Hematopoietic multipotent progenitor cell (in vitro differentiated cells): ENCODE measurements around the gene EFNA4. TPM values are rescaled to one million over a fixed set of nuclear protein-coding genes. Genes with fewer than 3 reads are reported as not detected.

Source experiments
- DNase-seq, 3 donors: peaks; one replicate each; pipeline ENCODE4 v3.0.0-alpha.2; 2011 to 2015; ENCODE audit warnings: low read depth in 2 of 3, low spot score in 2 of 3
- total RNA-seq: library from RNA; depleted of rRNA; stranded (reverse); fragments of >200 nt; gene quantifications from one replicate; pipeline ENCODE4 v1.2.3, GENCODE V29; 2012

EFNA4 gene
- total RNA-seq, 1 donor, result 5.9 TPM

DNA sequence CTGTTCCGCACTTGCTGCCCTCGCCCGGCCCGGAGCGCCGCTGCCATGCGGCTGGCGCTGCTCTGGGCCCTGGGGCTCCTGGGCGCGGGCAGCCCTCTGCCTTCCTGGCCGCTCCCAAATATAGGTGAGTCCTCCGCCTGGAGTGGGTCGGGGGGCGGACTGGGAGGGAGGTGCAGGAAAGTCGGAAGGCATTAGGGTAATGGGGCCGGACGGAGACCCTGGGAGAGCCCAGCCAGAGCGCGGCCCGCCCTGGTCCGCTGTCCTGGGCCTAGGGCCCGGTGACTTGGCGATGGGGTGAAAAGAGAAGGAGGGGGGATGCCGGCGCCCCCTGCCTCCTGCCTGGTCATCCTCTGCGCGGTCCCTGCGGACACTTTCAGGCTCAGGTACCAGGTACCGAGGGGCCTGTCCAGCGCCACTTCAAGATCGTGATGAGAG lies 12.2 kb upstream of the EFNA4 start:
- DNase-seq, result no peak

DNA sequence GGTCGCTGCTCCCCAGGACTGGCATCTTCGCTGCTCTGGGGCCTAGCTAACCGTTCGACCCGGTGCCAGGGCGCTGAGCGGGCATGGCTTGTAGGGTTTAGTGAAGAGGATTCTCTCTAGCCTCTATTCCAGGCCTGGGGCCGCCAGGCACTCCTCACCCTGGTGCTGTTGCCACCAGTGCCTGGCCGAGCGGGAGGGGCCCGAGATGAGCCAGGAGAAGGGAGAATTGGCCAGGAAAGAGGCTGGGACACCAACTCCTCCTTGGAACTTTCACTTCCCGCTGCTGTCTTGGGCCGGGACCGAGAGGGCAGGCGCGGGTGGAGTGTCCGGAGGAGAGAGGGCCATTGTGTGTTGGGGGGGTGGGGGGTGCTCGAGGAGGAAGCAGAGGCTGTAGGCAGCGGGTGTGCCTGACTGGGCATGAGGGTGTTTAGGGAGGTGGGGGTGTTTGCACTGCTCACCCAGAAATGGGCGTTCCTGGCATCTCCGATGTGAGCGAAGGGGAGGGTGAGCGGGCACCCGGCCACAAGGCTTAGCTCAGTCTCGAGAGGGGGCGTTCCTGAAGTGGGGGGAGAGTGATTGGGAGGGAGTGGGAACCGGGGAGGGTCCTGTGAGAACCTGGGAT lies 11.7 kb upstream of the EFNA4 start:
- peak in 1 of 3 donors; percentile 39 for DNase-seq

GRCh38 chr1:155052439-155053395 lies 10.8 kb upstream of the EFNA4 start:
- DNase-seq, result peak in 2 of 3 donors; percentile 11 to 35

GRCh38 chr1:155053531-155054105 lies 9.9 kb upstream of the EFNA4 start:
- no peak for DNase-seq

GRCh38 chr1:155057104-155057503 lies 6.4 kb upstream of the EFNA4 start:
- DNase-seq, result no peak

GRCh38 chr1:155057788-155058211 lies 5.7 kb upstream of the EFNA4 start:
- DNase-seq, result no peak

- no peak for DNase-seq
Measured at GRCh38 chr1:155060736-155061135, 2.8 kb upstream of the EFNA4 start.

- DNase-seq, result peak; percentile 90 to 93 (median 91)
Measured at GRCh38 chr1:155061381-155062150, 2.0 kb upstream of the EFNA4 start.

DNA sequence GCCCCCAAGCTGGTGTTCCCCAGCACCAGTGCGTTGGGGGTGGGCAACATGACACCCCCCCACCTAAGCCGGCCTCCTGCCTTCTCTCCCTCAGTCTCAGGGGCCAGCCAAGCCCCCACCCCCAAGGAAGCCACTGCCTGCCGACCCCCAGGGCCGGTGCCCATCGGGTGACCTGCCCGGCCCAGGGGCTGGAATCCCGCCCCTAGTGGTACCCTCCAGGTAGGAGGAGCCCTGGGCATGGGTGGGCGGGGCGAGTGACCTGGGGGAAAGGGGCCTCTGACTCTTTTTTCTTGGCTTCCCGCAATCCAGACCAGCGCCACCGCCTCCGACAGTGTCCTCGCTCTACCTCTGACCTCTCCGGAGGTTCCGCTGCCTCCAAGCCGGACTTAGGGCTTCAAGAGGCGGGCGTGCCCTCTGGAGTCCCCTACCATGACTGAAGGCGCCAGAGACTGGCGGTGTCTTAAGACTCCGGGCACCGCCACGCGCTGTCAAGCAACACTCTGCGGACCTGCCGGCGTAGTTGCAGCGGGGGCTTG lies 1.3 kb upstream of the EFNA4 start:
- no peak for DNase-seq

GRCh38 chr1:155062702-155063411 lies 683 bp upstream of the EFNA4 start:
- peak in 1 of 3 donors; percentile 74 for DNase-seq

GRCh38 chr1:155064111-155064831 lies 731 bp downstream of the EFNA4 start:
- DNase-seq, result peak in 1 of 3 donors; percentile 53

- no peak for DNase-seq
Measured at GRCh38 chr1:155064832-155065429, 1.4 kb downstream of the EFNA4 start.

DNA sequence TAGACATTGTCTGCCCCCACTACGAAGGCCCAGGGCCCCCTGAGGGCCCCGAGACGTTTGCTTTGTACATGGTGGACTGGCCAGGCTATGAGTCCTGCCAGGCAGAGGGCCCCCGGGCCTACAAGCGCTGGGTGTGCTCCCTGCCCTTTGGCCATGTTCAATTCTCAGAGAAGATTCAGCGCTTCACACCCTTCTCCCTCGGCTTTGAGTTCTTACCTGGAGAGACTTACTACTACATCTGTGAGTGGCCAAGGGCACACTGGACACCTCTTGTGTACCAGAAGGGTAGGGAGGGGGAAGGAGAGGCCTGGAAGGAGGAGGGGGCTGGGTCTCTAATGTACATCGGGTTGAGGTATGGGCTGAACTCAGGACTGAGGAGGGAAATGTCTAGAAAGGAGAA lies 3.2 kb downstream of the EFNA4 start:
- DNase-seq, result no peak

- no peak for DNase-seq
Measured at GRCh38 chr1:155068599-155068998, 5.1 kb downstream of the EFNA4 start.

DNA sequence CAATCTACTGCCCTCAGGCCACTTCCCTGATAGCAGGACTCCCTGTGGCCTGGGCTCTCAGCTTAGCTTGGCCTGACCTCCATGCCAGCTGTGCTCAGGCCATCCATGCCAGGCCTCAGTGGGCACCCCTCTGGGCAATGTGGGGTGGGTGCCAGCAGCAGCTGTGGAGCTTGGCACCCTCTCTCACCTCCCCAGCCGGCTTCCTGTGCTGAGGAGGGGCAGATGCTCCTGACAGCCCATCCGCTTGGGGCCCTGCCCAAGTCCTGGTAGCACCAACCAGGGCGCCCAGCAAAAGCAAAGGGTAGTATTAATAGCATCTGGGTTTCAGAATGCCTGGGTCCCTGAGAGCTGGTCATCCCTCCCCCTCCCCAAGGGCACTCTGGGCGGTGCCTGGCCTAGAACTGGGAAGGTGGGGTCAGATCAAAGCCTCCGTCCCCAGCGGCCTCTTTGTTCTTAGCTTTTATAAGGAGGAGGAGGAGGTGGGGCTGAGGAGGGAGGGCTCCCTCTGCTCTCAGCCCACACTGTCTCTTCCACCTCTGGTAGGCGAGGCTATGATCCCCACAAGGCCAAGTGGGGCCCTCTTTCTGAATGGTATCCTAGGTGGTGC lies 6.1 kb downstream of the EFNA4 start:
- no peak for DNase-seq

DNA sequence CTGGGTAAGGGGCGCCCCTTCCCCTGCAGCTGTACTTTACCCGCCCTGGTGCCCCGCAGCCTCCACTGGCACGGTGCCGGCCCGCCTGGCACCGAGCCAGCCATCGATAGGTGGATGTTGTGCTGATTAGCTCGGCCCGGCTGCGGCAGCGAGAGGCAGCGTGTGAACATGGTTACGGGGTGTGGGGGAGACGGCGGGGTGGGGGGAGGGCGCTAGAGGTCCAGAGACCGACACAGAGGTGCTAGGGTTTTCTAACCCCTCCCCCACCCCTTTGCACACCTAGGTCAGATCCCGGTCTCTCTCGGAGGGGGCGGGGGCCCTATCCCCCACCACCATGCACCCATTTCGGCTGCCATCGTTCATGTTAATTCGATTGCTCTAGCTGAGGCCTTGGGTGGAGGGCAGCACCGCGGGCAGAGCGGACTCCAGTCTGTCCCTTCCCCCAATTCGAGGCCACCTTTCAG lies 6.7 kb downstream of the EFNA4 start:
- no peak for DNase-seq

GRCh38 chr1:155070721-155071569 lies 7.4 kb downstream of the EFNA4 start:
- DNase-seq, result peak in 2 of 3 donors; percentile 92 to 93
